C4-2B (cell line): ENCODE measurements around the gene GSK3A.

Experiments
- ZFX ChIP-seq: fragments of 450-650 bp; IDR thresholded peaks from 2 replicates; pipeline ENCODE4 v1.6.1; 2017
- TF ChIP-seq, protein P1 (sequence below): fragments of 450-650 bp; conservative IDR thresholded peaks from 2 replicates; pipeline ENCODE4 v1.5.1; 2017; ENCODE audit warnings: mild to moderate bottlenecking

DNA sequence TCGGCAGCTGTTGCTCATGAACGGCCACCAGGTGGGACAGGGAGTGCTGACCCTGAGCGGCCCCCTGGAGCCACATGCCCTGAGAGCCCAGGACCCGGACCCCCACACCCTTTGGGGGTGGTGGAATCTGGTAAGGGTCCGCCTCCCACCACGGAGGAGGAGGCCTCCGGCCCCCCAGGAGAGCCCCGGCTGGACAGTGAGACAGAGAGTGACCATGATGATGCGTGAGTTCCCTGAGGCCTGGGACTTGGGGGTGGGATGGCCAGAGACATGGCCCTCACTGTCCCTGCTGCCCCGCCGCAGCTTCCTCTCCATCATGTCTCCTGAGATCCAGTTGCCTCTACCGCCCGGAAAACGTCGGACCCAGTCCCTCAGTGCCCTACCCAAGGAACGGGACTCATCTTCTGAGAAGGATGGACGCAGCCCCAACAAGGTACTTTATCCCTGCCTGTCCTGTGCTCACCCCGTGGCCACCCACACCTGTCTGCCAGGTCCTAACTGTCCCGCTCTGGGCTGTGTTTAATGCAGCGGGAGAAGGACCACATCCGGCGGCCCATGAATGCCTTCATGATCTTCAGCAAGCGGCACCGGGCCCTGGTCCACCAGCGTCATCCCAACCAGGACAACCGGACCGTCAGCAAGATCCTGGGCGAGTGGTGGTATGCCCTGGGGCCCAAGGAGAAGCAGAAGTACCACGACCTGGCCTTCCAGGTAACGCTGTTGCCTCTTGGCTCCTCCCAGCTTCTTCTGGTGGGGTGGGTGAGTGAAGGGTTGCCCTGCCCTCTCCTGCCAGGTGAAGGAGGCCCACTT lies 44.8 kb upstream of the GSK3A start:
- TF ChIP-seq, protein P1, sequence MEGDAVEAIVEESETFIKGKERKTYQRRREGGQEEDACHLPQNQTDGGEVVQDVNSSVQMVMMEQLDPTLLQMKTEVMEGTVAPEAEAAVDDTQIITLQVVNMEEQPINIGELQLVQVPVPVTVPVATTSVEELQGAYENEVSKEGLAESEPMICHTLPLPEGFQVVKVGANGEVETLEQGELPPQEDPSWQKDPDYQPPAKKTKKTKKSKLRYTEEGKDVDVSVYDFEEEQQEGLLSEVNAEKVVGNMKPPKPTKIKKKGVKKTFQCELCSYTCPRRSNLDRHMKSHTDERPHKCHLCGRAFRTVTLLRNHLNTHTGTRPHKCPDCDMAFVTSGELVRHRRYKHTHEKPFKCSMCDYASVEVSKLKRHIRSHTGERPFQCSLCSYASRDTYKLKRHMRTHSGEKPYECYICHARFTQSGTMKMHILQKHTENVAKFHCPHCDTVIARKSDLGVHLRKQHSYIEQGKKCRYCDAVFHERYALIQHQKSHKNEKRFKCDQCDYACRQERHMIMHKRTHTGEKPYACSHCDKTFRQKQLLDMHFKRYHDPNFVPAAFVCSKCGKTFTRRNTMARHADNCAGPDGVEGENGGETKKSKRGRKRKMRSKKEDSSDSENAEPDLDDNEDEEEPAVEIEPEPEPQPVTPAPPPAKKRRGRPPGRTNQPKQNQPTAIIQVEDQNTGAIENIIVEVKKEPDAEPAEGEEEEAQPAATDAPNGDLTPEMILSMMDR, result no peak
- TF ChIP-seq ZFX, result no peak
